Stimulated activated CD8-positive, alpha-beta memory T cell treated with anti-CD3 and anti-CD28 coated beads, Interleukin-7, amount 100 ng/mL, for 24 hours (primary cell): Measurements from ENCODE around the gene MCM9.

Experiments
- DNase-seq: peaks from one replicate; pipeline ENCODE4 v3.0.0-alpha.2; 2020; ENCODE audit warnings: low read depth

Gene MCM9

GRCh38 chr6:118932421-118932820 lies 2.5 kb downstream of the MCM9 start:
- DNase-seq = no peak

- DNase-seq = no peak
Measured at GRCh38 chr6:118931436-118931835, 3.5 kb downstream of the MCM9 start.

- no peak for DNase-seq
Measured at GRCh38 chr6:118930680-118931079, 4.3 kb downstream of the MCM9 start.

- DNase-seq = no peak
Measured at GRCh38 chr6:118923035-118923434, 11.9 kb downstream of the MCM9 start.

GRCh38 chr6:118921084-118921483 lies 13.9 kb downstream of the MCM9 start:
- DNase-seq = no peak

GRCh38 chr6:118918329-118918725 lies 16.6 kb downstream of the MCM9 start:
- no peak for DNase-seq

GRCh38 chr6:118917546-118918328 lies 17.2 kb downstream of the MCM9 start:
- no peak for DNase-seq

- DNase-seq = no peak
Measured at GRCh38 chr6:118914598-118914997, 20.4 kb downstream of the MCM9 start.

GRCh38 chr6:118913161-118913560 lies 21.8 kb downstream of the MCM9 start:
- DNase-seq = no peak

GRCh38 chr6:118912646-118913045 lies 22.3 kb downstream of the MCM9 start:
- no peak for DNase-seq

- no peak for DNase-seq
Measured at GRCh38 chr6:118908441-118908840, 26.5 kb downstream of the MCM9 start.

GRCh38 chr6:118905851-118906250 lies 29.1 kb downstream of the MCM9 start:
- DNase-seq = no peak

GRCh38 chr6:118905084-118905483 lies 29.9 kb downstream of the MCM9 start:
- no peak for DNase-seq

GRCh38 chr6:118903691-118904090 lies 31.3 kb downstream of the MCM9 start:
- DNase-seq = no peak

- no peak for DNase-seq
Measured at GRCh38 chr6:118903138-118903537, 31.8 kb downstream of the MCM9 start.

- DNase-seq = no peak
Measured at GRCh38 chr6:118902726-118903125, 32.2 kb downstream of the MCM9 start.

GRCh38 chr6:118899948-118900347 lies 35.0 kb downstream of the MCM9 start:
- DNase-seq = no peak

GRCh38 chr6:118897386-118897785 lies 37.6 kb downstream of the MCM9 start:
- DNase-seq = no peak

GRCh38 chr6:118896339-118897136 lies 38.4 kb downstream of the MCM9 start:
- no peak for DNase-seq

GRCh38 chr6:118895859-118896258 lies 39.1 kb downstream of the MCM9 start:
- no peak for DNase-seq

GRCh38 chr6:118895261-118895560 lies 39.7 kb downstream of the MCM9 start:
- no peak for DNase-seq

GRCh38 chr6:118894425-118895260 lies 40.3 kb downstream of the MCM9 start:
- DNase-seq = peak; percentile 33
